ENCODE measurements around the gene HLA-DRB1. TPM values are rescaled to one million over a fixed set of nuclear protein-coding genes. Genes with fewer than 3 reads are reported as not detected.
A peak's percentile ranks its signal among the peaks of the same experiment; 100 is the strongest.

Gene HLA-DRB1
- total RNA-seq, 4 donors from 2014 or later: 49.8 to 260 (median 102) TPM

DNA sequence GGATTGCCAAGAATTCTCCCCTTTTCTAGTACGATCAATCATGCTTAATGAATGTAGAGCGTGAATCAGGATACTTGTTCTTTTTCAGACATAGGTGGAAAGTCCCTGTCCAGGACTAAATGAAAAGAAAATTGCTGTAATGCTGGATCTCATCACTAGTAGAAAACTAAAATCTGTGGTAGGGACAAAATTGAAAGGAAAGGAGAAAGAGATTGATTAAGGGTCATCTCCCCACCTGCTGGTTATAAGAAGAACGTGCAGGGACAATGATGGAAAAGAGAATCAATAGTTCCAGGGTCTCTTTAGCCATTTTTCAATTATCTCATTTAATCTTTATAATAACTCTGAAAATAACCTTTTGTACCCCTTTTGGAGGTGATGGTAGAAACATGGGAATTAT, 18.7 kb upstream of the HLA-DRB1 start:
- Histone ChIP-seq H3K4me3 (no peak overlapping the region), H3K9me3 (no peaks in the 10 kb centered on the region), H3K36me3 (no peaks in the 10 kb centered on the region), H3K27ac (peak overlapping the region in 1 of 4 donors; percentile 71), H3K27me3 (no peaks in the 10 kb centered on the region), H3K4me1 (no peaks in the 10 kb centered on the region)
- TF ChIP-seq POLR2A (IDR thresholded peaks at IDR 0.05): no peak
- TF ChIP-seq, protein P1, sequence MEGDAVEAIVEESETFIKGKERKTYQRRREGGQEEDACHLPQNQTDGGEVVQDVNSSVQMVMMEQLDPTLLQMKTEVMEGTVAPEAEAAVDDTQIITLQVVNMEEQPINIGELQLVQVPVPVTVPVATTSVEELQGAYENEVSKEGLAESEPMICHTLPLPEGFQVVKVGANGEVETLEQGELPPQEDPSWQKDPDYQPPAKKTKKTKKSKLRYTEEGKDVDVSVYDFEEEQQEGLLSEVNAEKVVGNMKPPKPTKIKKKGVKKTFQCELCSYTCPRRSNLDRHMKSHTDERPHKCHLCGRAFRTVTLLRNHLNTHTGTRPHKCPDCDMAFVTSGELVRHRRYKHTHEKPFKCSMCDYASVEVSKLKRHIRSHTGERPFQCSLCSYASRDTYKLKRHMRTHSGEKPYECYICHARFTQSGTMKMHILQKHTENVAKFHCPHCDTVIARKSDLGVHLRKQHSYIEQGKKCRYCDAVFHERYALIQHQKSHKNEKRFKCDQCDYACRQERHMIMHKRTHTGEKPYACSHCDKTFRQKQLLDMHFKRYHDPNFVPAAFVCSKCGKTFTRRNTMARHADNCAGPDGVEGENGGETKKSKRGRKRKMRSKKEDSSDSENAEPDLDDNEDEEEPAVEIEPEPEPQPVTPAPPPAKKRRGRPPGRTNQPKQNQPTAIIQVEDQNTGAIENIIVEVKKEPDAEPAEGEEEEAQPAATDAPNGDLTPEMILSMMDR (IDR thresholded peaks at IDR 0.05): peak in 1 of 6 experiments; percentile 61
- no peak for DNase-seq

- Histone ChIP-seq H3K4me1 (no peaks in the 10 kb centered on the region), H3K36me3 (no peaks in the 10 kb centered on the region), H3K27ac (peak overlapping the region in 1 of 4 donors; percentile 71), H3K27me3 (no peaks in the 10 kb centered on the region), H3K4me3 (no peak overlapping the region), H3K9me3 (no peaks in the 10 kb centered on the region)
- no peak for DNase-seq
- TF ChIP-seq, protein P1 (IDR thresholded peaks at IDR 0.05): no peak
- no peak for TF ChIP-seq POLR2A (IDR thresholded peaks at IDR 0.05)
Observed at GRCh38 chr6:32607988-32608298, 18.3 kb upstream of the HLA-DRB1 start.

DNA sequence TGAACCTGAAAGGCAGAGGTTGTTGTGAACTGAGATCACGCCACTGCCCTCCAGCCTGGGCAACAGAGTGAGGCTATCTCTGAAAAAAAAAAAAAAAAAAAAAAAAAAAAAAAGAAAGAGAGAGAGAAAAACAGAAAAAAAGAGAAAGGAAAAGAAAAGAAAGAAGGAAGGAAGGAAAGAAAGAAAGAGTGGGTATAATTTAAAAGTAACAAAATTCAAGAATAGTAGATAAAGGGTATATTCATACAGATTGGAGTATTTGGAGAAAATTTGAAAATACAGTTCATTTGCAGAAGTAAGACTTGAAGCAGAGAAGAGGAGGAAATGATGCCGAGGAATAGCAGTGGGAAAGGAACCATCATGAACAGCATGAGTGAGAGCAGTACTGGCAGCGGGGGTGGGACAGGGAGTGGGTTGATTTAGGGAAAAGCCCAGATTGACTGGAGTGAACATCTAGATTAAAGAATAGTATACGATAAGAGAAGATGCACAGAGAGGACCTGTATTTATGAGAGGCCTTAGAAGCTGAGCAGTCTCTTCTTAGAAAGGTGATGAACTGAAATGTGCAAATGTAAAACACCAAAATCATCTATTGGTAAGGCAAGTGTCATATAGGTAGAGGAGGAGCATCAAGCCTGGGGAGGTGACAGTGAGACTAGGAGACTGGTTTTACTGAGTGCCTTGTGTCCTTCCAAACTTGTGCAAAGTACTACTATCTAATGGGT, 17.8 kb upstream of the HLA-DRB1 start:
- Histone ChIP-seq H3K27ac (peak overlapping the region in 1 of 4 donors; percentile 71), H3K9me3 (no peaks in the 10 kb centered on the region), H3K4me1 (no peaks in the 10 kb centered on the region), H3K4me3 (no peak overlapping the region), H3K36me3 (no peaks in the 10 kb centered on the region), H3K27me3 (no peaks in the 10 kb centered on the region)
- peak in 1 of 3 donors; percentile 36 for DNase-seq
- TF ChIP-seq, protein P1 (IDR thresholded peaks at IDR 0.05): no peak
- no peak for TF ChIP-seq POLR2A (IDR thresholded peaks at IDR 0.05)

DNA sequence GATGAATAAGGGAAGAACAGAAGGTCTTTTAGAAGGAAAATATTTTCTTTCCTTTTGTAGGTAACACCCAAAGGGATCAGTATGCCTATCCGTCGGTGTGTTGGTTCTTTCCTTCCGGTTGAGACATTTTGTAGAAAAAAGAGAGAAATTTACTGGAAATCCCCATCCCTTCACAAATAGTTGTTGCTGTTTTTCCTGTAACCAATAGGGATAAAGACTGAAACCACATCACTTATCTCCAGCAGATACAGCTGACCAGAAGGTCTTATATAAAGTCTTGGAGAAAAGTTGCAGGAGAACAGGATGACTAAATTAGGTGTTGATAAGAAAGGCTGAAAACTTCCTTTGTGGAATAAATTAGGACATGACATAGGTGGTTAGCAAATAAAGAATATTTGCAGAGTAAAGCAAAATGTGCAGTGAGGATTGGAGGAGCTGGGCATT, 14.8 kb upstream of the HLA-DRB1 start:
- TF ChIP-seq, protein P1 (IDR thresholded peaks at IDR 0.05): no peak
- TF ChIP-seq POLR2A (IDR thresholded peaks at IDR 0.05): no peak
- Histone ChIP-seq H3K27me3 (no peaks in the 10 kb centered on the region), H3K4me3 (no peak overlapping the region), H3K4me1 (no peaks in the 10 kb centered on the region), H3K36me3 (no peaks in the 10 kb centered on the region), H3K9me3 (no peaks in the 10 kb centered on the region), H3K27ac (peak overlapping the region in 1 of 4 donors; percentile 67)
- DNase-seq: no peak

DNA sequence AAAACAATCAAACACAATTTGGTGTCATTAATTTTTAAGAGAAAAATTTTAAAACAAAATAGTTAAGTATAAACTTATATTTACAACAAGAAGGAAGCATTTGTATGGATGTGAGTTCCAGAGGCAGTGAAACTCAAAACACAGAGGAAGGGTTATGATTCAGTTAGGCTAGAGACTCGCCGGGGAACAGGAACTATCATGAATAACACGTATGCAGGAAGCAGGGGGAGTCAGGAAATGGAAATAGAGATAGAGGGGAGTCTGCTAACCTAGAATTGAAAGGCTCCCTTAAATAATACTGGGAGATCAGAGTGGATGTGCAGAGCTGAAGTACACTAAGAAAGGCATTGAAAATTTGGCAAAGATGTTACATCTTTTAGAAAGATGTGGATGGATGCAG, 14.2 kb upstream of the HLA-DRB1 start:
- DNase-seq: no peak
- H3K27me3 ChIP-seq: no peaks in the 10 kb centered on the region
- H3K9me3 ChIP-seq: no peaks in the 10 kb centered on the region
- H3K4me3 ChIP-seq: no peak overlapping the region
- H3K27ac ChIP-seq: peak overlapping the region in 1 of 4 donors; percentile 67
- H3K36me3 ChIP-seq: no peaks in the 10 kb centered on the region
- H3K4me1 ChIP-seq: no peaks in the 10 kb centered on the region
- TF ChIP-seq, protein P1 (IDR thresholded peaks at IDR 0.05): no peak
- no peak for TF ChIP-seq POLR2A (IDR thresholded peaks at IDR 0.05)

Measured in Peyer's patch (tissue), 4 donors.